HG02759 (cell line): ENCODE measurements around the gene ZFYVE28.
"Not testable (repeated sequence)": the region's sequence is repeated elsewhere in the genome, so short reads cannot be mapped to it uniquely, and the experiment has no call there.

Experiments used
- ATAC-seq: cut with Tn5 transposase; IDR thresholded peaks from one replicate; pipeline ENCODE4 v1.9.1; 2021; ENCODE audit warnings: mild to moderate bottlenecking, moderate library complexity; ENCODE audit not compliant: unreplicated experiment

Gene ZFYVE28

GRCh38 chr4:2275546-2276251 is 142.7 kb downstream of the ZFYVE28 start:
- ATAC-seq, result no peak

GRCh38 chr4:2275044-2275397 is 143.4 kb downstream of the ZFYVE28 start:
- ATAC-seq, result not testable (repeated sequence)

GRCh38 chr4:2274320-2275043 is 144.0 kb downstream of the ZFYVE28 start:
- no peak for ATAC-seq

GRCh38 chr4:2273657-2274319 is 144.7 kb downstream of the ZFYVE28 start:
- ATAC-seq, result no peak

- no peak for ATAC-seq
These were observed 145.2 kb downstream of the ZFYVE28 start for GRCh38 chr4:2273221-2273620.

GRCh38 chr4:2272828-2273120 is 145.7 kb downstream of the ZFYVE28 start:
- ATAC-seq, result no peak

- ATAC-seq, result no peak
These were observed 146.2 kb downstream of the ZFYVE28 start for GRCh38 chr4:2272026-2272827.

GRCh38 chr4:2271279-2272025 is 147.0 kb downstream of the ZFYVE28 start:
- ATAC-seq, result no peak

- ATAC-seq, result no peak
These were observed 147.9 kb downstream of the ZFYVE28 start for GRCh38 chr4:2270341-2271165.

GRCh38 chr4:2269618-2270163 is 148.8 kb downstream of the ZFYVE28 start:
- ATAC-seq, result no peak

GRCh38 chr4:2269206-2269531 is 149.3 kb downstream of the ZFYVE28 start:
- ATAC-seq, result no peak

- no peak for ATAC-seq
These were observed 149.9 kb downstream of the ZFYVE28 start for GRCh38 chr4:2268357-2269205.

GRCh38 chr4:2267841-2268240 is 150.6 kb downstream of the ZFYVE28 start:
- ATAC-seq, result no peak

- no peak for ATAC-seq
These were observed 151.1 kb downstream of the ZFYVE28 start for GRCh38 chr4:2267320-2267811.

- ATAC-seq, result no peak
These were observed 151.6 kb downstream of the ZFYVE28 start for GRCh38 chr4:2266821-2267220.

- no peak for ATAC-seq
These were observed 152.3 kb downstream of the ZFYVE28 start for GRCh38 chr4:2266181-2266580.

- no peak for ATAC-seq
These were observed 153.0 kb downstream of the ZFYVE28 start for GRCh38 chr4:2265113-2266110.
